Adrenal gland (tissue), 12 donors: ENCODE data around the gene OR2Y1. TPM values are rescaled to one million over a fixed set of nuclear protein-coding genes. Genes with fewer than 3 reads are reported as not detected.
"Not testable (repeated sequence)": the region's sequence is repeated elsewhere in the genome, so short reads cannot be mapped to it uniquely, and the experiment has no call there.

Experiments used
- DNase-seq, 7 donors: peaks; one replicate each; pipeline ENCODE4 v3.0.0-alpha.2; 2019 to 2020
- H3K27ac ChIP-seq, 5 donors: fragments of 200-600 bp; sonication (generic) in 4 of 5; 1 replicate in 3 of 5; 2 replicates in 2 of 5; pipeline versions ENCODE4 v1.5.1 to v1.8.0; 2016 to 2020; ENCODE audit warnings: mild to moderate bottlenecking in 1 of 5
- H3K27me3 ChIP-seq: fragments of 200-600 bp; 2 replicates; pipeline ENCODE4 v1.8.0; 2021
- H3K36me3 ChIP-seq, 2 donors: fragments of 200-600 bp; replicated peaks in 1 of 2; 1 replicate in 1 of 2; 2 replicates in 1 of 2; pipeline versions ENCODE4 v1.5.1 to v1.8.0; 2018 to 2022
- H3K4me1 ChIP-seq, 2 donors: fragments of 200-600 bp; replicated peaks in 1 of 2; 1 replicate in 1 of 2; 2 replicates in 1 of 2; pipeline versions ENCODE4 v1.5.1 to v1.8.0; 2018 to 2021
- H3K4me3 ChIP-seq, 4 donors: fragments of 200-600 bp; sonication (generic) in 3 of 4; one replicate each; pipeline ENCODE4 v1.5.1; 2016 to 2018
- H3K9me3 ChIP-seq, 3 donors: fragments of 200-600 bp; sonication (generic) in 1 of 3; replicated peaks in 1 of 3; 1 replicate in 2 of 3; 2 replicates in 1 of 3; pipeline versions ENCODE4 v1.5.1 to v1.8.0; 2016 to 2021
- CTCF ChIP-seq, 6 experiments: fragments of 450-650 bp in 4 of 6; fragments of 200-600 bp in 2 of 6; sonication (generic) in 1 of 6; IDR thresholded peaks; 1 replicate in 5 of 6; 2 replicates in 1 of 6; pipeline versions ENCODE4 v1.5.1 to v1.8.0; 2016 to 2021; ENCODE audit warnings: antibody characterized with exemption in 6 of 6, mild to moderate bottlenecking in 2 of 6, moderate library complexity in 1 of 6
- POLR2A ChIP-seq, 2 donors: fragments of 450-650 bp; IDR thresholded peaks; one replicate each; pipeline ENCODE4 v1.6.1; 2017; ENCODE audit warnings: antibody characterized with exemption in 2 of 2, mild to moderate bottlenecking in 2 of 2, moderate library complexity in 1 of 2
- WGBS, 4 donors: extraction: QIAGEN DNeasy Blood & Tissue Kit in 2 of 4; methylation state at CpG; one replicate each; pipeline versions ENCODE4 v1.1.5 to v1.1.7; 2013 to 2017; 5-methylcytosine and 5-hydroxymethylcytosine counted together
- intact Hi-C, 2 donors: fragments of 100-400 bp; cut with DNase I; formaldehyde crosslinking; loops; one replicate each; pipeline versions ENCODE4 v1.14.1 to v1.15.0; 2022 to 2023
- polyA plus RNA-seq, 3 donors: library from polyadenylated mRNA; stranded (reverse); fragments of 200-250 nt in 2 of 3; fragments of 350-450 nt in 1 of 3; fragmentation: Illumina TruSeq in 1 of 3; extraction: RNeasy Lipid Tissue Mini Kit (QIAGEN cat#74804) in 1 of 3; gene quantifications; one replicate each; pipeline ENCODE4 v1.2.3, GENCODE V29; 2013 to 2014
- total RNA-seq, 9 donors: library from RNA; depleted of rRNA in 4 of 9; stranded (reverse); fragments of >200 nt in 4 of 9; fragments of 120-200 nt in 1 of 9; fragmentation: NEBNext Ultra II Directional in 1 of 9; extraction: Animal tissue kit (Norgen Biotek cat#: 25700) in 1 of 9; gene quantifications; one replicate each; pipeline versions ENCODE4 v1.1.0 to v1.2.4, GENCODE V29; 2013 to 2023
- donor health status: healthy with polysubstance abuse.
- donor health status: Bipolar disorder and iron deficiency.
- donor health status: DM: yes; HTN: yes; CAD: no.
- donor health status: DM: no; HTN: no; CAD: no.
- donor health status: DM: no; HTN: no; CAD: no.
- donor health status: DM: yes; HTN: yes; CAD: no.

The OR2Y1 gene
- total and polyA plus RNA-seq, 12 donors = not detected

GRCh38 chr5:180717989-180718388 lies 21.9 kb downstream of the OR2Y1 start:
- Histone ChIP-seq H3K4me3 (no peak overlapping the region), H3K27me3 (no peaks in the 10 kb centered on the region), H3K27ac (no peak overlapping the region), H3K4me1 (no peaks in the 10 kb centered on the region), H3K36me3 (no peaks in the 10 kb centered on the region), H3K9me3 (no peaks in the 10 kb centered on the region)
- no peak for DNase-seq
- TF ChIP-seq POLR2A (IDR thresholded peaks at IDR 0.05) (no peak), CTCF (IDR thresholded peaks at IDR 0.05) (no peak)
- intact Hi-C loops = no loop called here
- WGBS, 4 donors = 31 to 63% (median 49%) methylated on average over 1 of the region's 1 CpG

DNA sequence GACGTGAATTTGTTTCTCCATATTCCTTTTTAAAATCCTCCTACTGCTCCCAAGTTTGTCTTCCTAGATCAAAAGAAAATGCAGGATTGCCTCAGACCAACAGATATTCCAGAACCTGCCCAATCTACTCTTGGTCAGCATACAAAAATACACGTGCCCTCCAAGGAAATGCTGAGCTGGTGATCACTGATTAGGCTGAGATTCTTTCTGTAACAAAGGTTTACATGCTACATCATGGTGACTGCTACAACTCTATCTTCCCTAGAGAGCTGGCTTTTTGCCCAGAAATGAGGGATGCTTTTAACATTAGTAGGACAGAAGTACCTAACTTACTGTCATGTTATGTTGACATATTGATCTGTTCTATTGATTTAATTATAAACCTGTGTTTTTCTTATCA lies 35.5 kb downstream of the OR2Y1 start:
- Histone ChIP-seq H3K4me1 (no peaks in the 10 kb centered on the region), H3K27ac (no peak overlapping the region), H3K36me3 (no peaks in the 10 kb centered on the region), H3K9me3 (no peaks in the 10 kb centered on the region), H3K4me3 (no peak overlapping the region), H3K27me3 (no peaks in the 10 kb centered on the region)
- intact Hi-C loops = no loop called here
- no peak for DNase-seq
- no peak for TF ChIP-seq POLR2A (IDR thresholded peaks at IDR 0.05)
- no peak for TF ChIP-seq CTCF (IDR thresholded peaks at IDR 0.05)
- 19 to 40% (median 26%) methylated on average over 2 of the region's 2 CpGs for WGBS, 4 donors

DNA sequence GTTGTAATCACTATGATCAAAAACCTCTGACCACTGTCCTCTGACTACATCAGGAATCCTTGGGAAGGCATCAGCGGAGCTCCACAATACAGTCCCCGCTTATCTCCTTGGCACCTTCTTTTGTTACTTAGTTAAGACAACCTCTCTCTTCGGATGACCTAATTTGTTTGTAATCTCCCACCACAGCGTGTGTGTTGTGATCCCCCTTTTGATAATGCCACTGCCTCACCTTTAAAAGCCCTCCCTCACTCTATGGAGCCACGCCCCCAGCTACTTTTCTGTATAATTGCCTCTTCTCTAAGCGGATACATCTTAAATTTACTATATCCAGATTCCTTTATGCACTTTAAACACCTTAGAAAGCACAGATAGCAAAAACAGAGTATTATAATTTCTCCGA lies 35.9 kb downstream of the OR2Y1 start:
- Histone ChIP-seq H3K4me3 (no peak overlapping the region), H3K9me3 (no peaks in the 10 kb centered on the region), H3K27me3 (no peaks in the 10 kb centered on the region), H3K4me1 (no peaks in the 10 kb centered on the region), H3K27ac (no peak overlapping the region), H3K36me3 (no peaks in the 10 kb centered on the region)
- DNase-seq = no peak
- WGBS, 4 donors = 72 to 82% (median 75%) methylated on average over 7 of the region's 7 CpGs
- intact Hi-C loops = no loop called here
- no peak for TF ChIP-seq POLR2A (IDR thresholded peaks at IDR 0.05)
- no peak for TF ChIP-seq CTCF (IDR thresholded peaks at IDR 0.05)

DNA sequence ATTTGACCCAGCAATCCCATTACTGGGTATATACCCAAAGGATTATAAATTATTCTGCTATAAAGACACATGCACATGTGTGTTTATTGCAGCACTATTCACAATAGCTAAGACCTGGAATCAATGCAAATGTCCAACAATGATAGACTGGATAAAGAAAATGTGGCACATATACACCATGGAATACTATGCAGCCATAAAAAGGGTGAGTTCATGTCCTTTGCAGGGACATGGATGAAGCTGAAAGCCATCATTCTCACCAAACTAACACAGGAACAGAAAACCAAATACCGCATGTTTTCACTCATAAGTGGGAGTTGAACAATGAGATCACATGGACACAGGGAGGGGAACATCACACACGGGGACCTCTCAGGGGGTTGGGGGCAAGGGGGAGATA lies 36.5 kb downstream of the OR2Y1 start:
- H3K9me3 ChIP-seq, H3K27ac ChIP-seq, H3K36me3 ChIP-seq, intact Hi-C loops, H3K27me3 ChIP-seq, DNase-seq, H3K4me3 ChIP-seq, H3K4me1 ChIP-seq: not testable (repeated sequence)
- WGBS, 4 donors = 86 to 87% (median 87%) methylated on average over 2 of the region's 2 CpGs

GRCh38 chr5:180700440-180700839 lies 39.4 kb downstream of the OR2Y1 start:
- intact Hi-C loops, DNase-seq, H3K9me3 ChIP-seq, H3K4me3 ChIP-seq, H3K27me3 ChIP-seq, H3K36me3 ChIP-seq, H3K4me1 ChIP-seq, H3K27ac ChIP-seq: not testable (repeated sequence)
- WGBS, 4 donors = 82 to 91% (median 84%) methylated on average over 4 of the region's 4 CpGs
